HG03108 (cell line): ENCODE data around the gene NACA2.
"Not testable (repeated sequence)": the region's sequence is repeated elsewhere in the genome, so short reads cannot be mapped to it uniquely, and the experiment has no call there.

ENCODE experiments used
- ATAC-seq: cut with Tn5 transposase; IDR thresholded peaks from one replicate; pipeline ENCODE4 v1.9.1; 2021; ENCODE audit warnings: moderate library complexity; ENCODE audit not compliant: unreplicated experiment

NACA2 gene

DNA sequence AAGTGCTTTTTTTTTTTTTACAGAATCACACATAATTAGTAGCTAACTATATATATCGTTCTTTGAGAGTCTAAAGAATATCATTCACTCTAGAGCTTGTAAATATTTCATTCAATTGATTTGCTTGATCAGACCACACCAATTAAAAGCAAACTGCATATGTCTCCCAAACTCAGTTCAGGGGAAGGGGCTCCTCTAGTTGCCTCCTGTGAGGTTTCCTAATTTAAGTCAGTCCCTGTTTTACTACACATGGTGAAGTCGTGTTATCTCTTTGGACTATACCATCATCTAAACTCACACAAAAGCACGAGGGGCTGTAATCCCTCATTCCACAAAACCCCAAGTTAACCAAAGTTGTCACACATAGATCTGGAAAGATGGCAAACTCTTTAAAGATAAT, 11.7 kb downstream of the NACA2 start:
- no peak for ATAC-seq

GRCh38 chr17:61578645-61579044, 12.4 kb downstream of the NACA2 start:
- ATAC-seq = no peak

GRCh38 chr17:61575983-61576382, 15.0 kb downstream of the NACA2 start:
- ATAC-seq = no peak

- ATAC-seq = no peak
Measured at GRCh38 chr17:61575352-61575975, 15.6 kb downstream of the NACA2 start.

GRCh38 chr17:61574542-61575351, 16.3 kb downstream of the NACA2 start:
- ATAC-seq = no peak

- not testable (repeated sequence) for ATAC-seq
Measured at GRCh38 chr17:61572547-61572946, 18.5 kb downstream of the NACA2 start.

DNA sequence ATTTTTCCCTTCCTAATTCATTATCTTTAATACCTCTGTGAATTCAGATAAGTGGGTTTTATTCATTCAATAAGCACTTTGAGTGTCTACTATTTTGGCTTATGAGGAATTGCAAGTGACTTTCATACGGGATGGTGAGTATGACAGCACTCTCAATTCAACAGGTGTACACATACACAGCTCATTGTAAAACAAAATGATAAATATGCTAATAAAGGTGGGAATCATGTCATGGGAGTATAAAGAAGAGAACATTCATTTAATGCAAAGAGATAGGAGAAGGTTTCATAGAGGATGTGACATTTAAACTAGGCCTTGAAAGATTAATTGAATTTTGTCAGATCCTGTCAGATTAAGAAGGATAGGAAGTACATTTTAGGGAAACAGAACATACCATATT, 19.4 kb downstream of the NACA2 start:
- no peak for ATAC-seq

- no peak for ATAC-seq
Measured at GRCh38 chr17:61570118-61570517, 20.9 kb downstream of the NACA2 start.

DNA sequence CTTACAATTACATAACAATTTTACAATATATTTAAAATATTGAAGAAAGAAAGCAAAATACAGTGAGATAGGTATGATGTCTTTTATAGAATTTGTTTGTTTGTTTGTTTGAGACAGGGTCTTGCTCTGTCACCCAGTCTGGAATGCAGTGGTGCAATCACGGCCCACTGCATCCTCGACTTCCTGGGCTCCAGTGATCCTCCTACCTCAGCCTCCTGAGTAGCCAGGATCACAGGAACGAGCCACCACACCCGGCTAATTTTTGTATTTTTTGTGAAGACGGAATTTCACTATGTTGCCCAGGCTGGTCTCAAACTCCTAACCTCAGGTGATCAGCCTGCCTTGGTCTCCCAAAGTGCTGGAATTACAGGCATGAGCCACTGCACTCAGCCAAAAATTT, 21.5 kb downstream of the NACA2 start:
- not testable (repeated sequence) for ATAC-seq

- no peak for ATAC-seq
Measured at GRCh38 chr17:61568219-61569072, 22.6 kb downstream of the NACA2 start.

DNA sequence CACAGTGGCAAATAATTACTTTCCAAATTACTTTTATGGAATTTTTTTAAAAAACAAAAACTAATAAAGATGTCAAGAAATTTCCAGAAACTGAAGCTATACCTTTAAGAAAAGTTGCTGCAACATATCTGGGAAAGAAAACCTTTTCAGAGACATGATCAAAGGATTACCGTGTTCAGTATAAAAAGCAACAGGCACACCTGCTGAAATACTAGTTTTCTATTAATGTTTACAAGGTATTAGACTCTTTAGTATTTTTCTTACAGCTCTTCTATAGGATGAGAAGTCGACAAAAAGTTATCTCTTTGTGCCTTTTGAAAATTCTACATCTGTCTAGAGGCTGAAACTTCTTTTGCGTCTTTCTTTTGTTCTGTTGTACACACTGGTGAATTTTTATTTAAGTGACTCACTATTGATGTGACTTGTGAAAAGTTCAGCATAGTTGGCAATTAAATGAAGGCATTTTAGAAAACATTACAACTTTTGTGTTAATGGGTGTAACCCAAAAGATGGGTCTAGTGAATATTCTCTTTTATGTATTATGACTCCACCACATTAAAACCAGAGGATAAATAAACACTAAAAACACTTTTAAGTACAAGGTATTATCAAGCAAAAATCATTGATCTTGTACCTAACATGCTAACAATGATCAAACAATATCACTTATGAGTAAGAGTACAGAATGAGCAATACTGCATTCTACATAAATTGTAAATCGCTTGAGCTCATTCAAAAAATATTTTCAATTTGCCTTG, 23.8 kb downstream of the NACA2 start:
- no peak for ATAC-seq

DNA sequence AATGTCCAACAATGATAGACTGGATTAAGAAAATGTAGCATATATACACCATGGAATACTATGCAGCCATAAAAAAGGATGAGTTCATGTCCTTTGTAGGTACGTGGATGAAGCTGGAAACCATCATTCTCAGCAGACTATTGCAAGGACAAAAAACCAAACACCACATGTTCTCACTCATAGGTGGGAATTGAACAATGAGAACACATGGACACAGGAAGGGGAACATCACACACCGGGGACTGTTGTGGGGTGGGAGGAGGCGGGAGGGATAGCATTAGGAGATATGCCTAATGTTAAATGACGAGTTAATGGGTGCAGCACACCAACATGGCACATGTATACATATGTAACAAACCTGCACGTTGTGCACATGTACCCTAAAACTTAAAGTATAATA, 24.6 kb downstream of the NACA2 start:
- ATAC-seq = not testable (repeated sequence)

DNA sequence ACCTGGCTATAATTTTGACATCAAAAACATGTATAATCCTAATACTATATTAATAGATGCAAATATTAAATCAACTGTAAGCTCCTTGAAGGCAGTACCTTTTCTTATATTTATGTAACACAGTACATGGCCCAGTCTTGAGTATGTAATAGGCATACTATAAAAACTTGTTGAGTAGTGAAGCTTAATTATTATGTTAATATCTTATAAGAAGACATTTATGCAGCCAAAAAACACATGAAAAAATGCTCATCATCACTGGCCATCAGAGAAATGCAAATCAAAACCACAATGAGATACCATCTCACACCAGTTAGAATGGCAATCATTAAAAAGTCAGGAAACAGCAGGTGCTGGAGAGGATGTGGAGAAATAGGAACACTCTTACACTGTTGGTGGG, 25.2 kb downstream of the NACA2 start:
- not testable (repeated sequence) for ATAC-seq

DNA sequence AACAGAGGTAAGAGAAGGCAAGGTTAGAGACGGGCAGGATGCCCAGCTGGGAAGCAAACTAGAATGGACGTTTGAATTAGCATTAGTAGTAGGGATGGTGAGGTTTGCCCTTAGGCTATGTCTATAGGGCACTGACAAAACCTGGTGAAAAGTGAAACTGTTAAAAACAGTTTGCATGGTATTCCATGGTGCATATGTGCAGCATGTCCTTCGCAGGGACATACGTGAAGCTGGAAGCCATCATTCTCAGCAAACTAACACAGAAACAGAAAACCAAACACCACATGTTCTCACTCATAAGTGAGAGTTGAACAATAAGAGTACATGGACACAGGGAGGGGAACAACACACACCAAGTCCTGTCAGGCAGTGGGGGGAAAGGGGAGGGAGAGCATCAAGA, 25.8 kb downstream of the NACA2 start:
- no peak for ATAC-seq

DNA sequence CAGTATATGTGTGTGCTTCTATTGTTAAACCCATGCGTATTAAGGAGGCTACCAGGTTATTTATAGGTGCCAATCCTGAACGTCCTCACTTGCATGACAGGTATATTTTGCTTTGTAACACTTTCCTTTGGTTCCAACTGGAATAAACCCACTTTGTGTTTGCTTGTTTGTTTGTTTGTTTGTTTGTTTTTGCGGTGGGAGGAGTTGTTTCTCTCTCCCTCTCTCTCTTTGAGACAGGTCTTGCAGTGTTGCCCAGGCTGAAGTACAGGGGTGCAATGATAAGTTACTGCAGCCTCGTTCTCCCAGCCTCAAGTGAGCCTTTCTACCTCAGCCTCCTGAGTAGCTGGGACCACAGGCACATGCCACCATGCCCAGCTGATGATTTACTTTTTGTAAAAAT, 28.7 kb downstream of the NACA2 start:
- no peak for ATAC-seq

GRCh38 chr17:61561354-61561753, 29.7 kb downstream of the NACA2 start:
- ATAC-seq = no peak

DNA sequence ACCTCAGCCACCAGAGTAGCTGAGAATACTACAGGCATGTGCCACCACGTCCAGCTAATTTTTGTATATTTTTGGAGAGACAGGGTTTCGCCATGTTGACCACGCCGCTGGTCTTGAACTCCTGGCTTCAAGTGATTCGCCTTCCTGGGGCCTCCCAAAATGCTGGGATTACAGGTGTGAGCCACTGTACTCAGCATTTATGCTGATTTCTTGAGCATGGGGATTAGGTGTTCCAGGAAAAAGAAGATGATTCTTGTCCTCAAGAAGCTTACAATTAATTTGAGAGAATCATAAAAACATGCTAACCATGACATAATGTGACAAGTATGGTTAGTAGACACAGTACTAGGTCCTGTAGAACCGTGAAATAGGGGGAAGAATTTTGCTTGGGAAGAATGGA, 30.9 kb downstream of the NACA2 start:
- no peak for ATAC-seq

- ATAC-seq = no peak
Measured at GRCh38 chr17:61556224-61557188, 34.5 kb downstream of the NACA2 start.

- ATAC-seq = no peak
Measured at GRCh38 chr17:61555127-61555566, 35.9 kb downstream of the NACA2 start.

GRCh38 chr17:61554209-61554608, 36.8 kb downstream of the NACA2 start:
- no peak for ATAC-seq
